NCI-H82 treated with DMSO at 0.1 percent for 48 hours (cell line): Measurements from ENCODE around the gene IL13RA2.

Experiments
- DNase-seq: peaks from one replicate; lab custom pipeline; 2025; ENCODE audit not compliant: unreplicated experiment; lab: John Stamatoyannopoulos, UW

Gene IL13RA2, protein sequence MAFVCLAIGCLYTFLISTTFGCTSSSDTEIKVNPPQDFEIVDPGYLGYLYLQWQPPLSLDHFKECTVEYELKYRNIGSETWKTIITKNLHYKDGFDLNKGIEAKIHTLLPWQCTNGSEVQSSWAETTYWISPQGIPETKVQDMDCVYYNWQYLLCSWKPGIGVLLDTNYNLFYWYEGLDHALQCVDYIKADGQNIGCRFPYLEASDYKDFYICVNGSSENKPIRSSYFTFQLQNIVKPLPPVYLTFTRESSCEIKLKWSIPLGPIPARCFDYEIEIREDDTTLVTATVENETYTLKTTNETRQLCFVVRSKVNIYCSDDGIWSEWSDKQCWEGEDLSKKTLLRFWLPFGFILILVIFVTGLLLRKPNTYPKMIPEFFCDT

DNA sequence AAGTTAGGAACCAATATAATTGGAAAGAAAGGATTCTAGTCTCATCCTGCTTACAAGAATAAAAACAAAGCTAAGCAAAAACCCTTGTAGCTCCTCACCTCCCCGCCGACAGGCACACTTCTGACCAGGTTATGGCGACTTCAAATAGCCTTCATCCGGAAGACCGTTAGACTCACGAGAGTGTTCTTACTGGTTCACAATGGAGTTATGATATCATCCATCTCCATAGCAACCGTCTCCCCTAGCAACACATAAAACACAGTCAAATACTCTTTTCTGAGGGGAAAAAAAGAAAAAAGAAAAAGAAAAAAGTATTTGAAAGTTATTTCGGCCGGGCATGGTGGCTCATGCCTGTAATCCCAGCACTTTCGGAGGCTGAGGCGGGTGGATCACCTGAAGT is at the start of gene IL13RA2:
TSS of gene IL13RA2 (minus strand) at position 162 of the 400 bp plus-strand sequence. CDS start 347 bp downstream, outside the sequence.
- no peak for DNase-seq

DNA sequence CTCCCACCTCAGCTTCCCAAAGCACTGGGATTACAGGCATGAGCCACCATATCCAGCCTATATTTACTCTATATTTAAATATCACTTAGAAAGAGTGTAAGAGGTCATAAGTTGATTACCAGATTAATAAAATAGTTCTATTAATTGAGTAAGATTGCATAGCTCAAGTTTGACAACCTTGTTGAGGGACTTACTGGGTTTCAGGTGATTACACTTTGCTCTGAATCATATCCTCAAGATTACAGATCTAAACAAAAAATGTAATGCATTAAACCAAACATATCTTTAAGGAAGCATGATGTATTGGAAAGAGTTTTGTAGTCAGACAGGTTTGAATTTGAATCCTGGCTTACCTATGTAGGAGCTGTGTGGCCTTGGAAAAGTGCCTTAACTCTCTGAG is 47.9 kb upstream of the IL13RA2 start:
- no peak for DNase-seq

DNA sequence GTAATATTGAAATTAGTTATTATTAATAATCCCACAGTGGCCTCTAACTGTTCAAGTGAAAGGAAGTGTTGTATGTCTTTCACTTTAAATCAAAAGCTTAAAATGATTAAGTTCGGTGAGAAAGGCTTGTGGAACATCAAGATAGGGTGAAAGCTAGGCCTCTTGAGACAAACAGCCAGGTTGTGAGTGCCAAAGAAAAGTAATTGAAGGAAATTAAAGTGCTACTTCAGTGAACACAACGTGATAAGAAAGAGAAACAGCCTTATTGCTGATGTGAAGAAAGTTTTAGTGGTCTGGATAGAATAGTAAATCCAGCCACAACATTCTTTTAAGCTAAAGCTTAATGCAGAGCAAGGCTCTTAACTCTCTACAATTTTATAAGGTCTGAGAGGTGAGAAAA is 42.6 kb upstream of the IL13RA2 start:
- DNase-seq, result no peak

DNA sequence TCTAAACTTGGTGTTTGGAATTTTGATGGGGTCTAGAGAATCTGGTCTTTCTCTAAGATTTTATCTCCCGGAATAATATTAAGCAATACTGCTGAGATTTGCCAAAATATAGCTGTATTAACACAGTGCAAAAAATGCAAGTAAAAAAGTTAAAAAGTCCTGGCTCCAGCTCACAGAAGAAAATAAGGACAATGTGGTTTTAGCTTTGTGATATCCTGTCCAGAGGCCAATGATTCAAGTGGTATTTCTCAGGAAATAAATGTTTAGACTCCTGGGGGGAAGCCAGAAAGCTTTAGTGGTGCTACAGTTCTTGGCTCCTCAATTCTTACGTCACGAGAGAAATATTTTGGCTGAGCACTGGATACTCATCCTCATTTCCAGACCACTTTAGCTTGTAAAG is 40.9 kb upstream of the IL13RA2 start:
- DNase-seq, result no peak

DNA sequence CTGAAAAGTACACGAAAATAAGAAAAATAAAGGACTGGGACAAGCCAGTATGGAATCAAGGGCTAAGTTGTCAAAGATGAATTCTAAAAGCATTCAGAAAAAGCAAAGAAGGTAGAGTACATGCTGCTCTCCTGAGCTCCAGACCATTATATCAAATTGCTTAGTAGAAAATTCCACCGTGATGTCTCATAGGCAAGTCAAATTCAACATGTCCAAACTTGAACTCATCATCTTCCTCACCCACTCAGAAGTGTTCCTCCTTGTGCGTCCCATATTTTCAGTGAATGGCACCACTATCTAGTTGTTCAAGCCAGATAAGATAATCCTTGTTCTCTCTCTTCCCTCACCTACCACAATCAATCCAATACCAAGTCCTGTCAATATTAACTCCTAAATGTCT is 37.5 kb upstream of the IL13RA2 start:
- no peak for DNase-seq

DNA sequence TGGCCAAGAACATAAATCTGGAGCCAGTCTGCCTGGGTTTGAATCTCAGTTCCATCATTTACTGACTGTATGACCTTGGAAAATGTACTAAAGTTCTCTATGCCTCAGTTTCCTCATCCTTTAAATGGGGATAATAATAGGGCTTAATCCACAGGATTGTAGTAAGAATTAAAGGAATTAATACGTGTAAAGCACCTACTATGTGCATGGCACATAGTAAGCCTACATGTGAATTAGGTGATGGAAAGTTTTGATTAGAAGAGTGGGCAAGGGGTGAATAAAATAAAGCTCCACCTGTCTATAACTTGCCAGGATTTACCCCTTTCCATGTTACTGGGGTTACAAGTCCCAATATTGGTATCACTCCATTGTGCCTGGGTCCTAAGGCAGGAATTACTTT is 35.8 kb upstream of the IL13RA2 start:
- no peak for DNase-seq

DNA sequence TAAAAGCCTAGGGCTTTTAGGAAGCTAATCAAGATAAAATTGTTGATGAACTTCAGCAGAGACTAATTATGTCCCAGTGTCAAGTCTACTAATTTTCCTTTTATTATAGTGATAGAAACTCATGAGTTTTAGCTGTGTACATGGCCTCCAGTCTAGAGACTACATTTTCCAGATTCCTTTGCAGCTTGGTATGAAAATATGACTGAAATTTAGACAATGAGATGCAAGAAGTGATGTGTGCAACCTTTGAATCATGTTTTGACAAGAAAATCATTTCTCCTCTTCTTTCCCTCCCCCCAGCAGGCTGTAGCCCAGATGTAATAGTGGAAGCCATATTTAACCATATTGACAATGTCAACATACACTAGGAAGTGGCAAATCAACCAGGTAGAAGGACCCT is 30.3 kb upstream of the IL13RA2 start:
- no peak for DNase-seq

DNA sequence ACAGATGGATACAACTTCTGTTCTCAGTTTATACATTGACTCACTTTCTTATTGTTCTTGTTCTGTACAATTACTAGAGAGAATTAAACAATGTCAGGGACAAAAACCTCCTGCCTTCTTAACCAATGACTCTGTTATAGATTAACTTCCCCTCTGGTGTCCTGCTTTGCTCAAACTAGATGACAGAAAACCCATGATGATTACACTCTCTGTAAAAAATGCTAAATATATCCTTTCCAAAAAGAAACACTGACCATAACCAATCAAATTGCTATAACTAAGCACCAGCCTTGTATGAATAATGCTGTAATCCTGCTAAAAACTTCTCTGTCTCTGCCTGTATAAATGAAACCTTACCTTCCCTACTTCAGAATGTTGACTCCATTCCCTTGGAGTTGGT is 29.8 kb upstream of the IL13RA2 start:
- no peak for DNase-seq

DNA sequence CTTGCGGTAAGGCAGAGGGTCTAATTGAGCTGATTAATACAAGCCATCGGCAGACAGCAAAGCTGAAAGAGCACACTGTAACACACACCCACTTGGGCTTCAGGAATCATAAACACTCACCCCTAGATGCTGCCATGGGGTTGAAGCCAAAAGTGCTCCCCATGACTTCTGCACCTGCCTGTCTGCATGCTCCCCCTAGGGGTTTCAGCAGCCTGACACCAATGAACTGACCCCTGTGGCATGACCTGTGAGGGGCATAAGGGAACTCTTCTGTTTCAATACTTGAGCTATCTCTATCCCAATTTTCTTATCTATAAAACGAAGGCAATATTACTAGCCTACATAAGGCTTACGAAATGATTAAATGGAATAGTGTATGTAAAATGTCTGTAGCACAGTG is 23.0 kb upstream of the IL13RA2 start:
- DNase-seq, result no peak

DNA sequence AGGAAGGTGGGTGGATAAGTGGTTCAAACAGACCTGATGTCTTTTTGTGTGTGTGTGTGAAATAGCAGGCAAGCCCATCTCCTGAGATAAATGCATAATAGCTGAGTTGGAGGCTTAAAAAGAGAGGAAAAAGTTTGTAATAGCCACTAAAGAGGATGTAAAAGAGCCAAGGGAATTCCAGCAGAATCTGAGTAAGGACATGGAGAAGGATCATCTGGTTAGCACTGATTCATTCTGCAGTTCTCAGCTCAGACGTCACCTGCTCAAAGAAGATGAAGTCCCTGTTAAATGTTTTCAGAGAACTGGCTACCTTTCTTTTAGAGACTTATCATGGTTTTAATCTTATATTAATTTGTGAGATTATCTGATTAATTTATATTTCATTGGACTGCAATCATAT is 21.0 kb upstream of the IL13RA2 start:
- no peak for DNase-seq

DNA sequence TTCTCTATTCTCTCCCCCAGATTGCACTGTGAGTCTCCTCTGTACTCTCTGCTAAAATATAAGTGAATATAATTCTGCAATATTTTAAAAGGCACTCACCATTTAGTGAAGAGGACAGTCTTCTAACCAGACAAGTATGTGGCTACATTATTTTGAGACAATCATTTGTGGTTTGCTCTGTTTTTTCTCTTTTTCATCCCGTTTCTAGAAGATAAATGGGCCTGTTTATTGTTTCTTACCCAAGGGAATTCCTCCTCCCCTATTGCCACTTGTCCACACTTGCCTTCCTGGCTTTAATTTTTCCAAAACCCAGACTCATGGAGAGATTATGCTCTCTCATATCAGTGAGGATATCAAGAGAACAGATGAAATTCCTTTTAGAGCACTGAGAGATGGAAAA is 18.6 kb upstream of the IL13RA2 start:
- DNase-seq, result no peak

DNA sequence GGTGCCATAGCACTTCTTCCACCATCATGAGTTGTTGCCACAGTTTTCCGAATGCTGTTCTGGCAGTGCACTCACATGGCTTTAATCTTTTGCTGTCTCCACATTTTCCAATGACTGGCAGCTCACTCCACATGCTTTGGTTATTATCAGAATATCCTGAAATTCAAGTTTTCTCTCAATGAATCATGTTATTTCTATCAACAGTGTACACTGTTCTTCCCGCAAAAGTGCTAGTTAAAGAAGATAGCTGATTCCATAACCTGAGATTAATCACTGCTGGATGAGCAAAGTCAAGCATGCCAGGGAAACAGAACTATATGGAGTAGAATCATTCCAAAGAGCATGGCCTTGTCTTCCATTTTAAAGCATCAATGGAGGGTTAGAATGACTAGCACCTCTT is 14.6 kb upstream of the IL13RA2 start:
- no peak for DNase-seq

DNA sequence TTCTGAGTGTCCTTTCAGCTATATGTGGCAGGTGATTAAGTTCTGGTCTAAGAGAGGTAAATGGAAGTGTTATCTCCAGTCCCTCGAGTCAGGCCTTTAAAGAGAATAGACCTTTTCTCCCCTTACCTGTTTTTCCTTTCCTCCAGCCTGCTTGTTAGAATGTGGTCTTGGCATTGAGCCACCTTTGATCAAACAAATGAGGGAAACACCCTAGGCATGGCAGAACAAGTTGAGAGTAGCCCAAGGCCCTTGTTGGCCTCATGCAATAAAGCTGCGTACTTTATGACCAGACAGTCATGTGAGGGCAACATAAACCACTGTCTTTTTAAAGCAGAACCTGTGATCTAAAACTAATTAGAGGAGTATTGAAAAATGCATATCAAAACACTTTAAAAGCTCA is 13.2 kb upstream of the IL13RA2 start:
- DNase-seq, result no peak

DNA sequence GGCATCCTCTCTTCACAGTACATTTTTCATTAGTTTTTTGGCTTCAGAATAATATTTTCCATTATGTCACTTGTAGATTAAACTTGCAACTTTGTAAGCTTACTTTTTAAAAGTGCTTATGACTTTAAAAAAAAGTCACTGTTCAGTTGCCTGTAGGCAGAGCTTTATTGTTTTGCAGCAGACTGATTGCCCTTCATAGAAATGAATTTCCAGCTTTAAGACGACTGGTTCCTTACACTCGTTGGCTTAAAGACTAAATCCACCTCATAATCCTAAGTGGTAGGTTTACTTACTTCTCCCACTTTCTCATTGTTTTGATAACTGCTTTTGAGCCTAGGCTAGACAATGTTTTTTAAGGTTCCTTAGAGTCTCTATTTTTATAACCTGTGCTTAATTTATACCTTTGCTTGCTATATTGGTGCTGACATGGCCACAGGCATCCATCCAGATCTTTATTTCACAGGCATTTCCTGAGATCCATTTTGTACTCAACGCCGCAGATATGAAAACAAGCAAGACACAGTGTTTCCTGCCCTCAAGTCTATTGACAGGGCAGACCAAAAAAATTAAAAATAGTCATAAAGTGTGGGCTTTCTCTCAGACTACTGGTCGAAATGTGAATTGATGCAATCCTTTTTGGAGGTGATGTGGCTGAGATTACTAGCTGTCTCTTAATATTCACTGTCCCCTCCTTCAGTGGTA is 12.6 kb upstream of the IL13RA2 start:
- DNase-seq, result no peak

DNA sequence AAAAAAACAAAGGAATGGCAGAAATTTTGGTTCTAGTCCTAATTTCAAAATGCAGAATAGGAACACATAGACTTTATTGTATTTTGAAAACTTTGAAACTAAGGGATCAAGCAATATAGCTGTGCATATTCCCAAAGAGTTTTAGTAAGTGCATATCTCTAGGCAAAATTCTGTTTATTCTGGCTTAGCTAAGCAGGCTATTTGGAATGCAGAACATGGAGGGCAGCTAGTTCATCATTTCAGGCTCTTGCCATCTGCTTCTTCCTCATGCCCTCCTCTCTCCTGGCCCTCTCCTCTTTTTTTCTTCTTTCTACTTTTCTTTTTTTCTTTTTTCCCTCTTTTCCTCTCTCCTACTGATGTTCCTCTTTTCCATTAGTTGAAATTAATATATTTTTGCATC is 12.0 kb upstream of the IL13RA2 start:
- DNase-seq, result no peak

DNA sequence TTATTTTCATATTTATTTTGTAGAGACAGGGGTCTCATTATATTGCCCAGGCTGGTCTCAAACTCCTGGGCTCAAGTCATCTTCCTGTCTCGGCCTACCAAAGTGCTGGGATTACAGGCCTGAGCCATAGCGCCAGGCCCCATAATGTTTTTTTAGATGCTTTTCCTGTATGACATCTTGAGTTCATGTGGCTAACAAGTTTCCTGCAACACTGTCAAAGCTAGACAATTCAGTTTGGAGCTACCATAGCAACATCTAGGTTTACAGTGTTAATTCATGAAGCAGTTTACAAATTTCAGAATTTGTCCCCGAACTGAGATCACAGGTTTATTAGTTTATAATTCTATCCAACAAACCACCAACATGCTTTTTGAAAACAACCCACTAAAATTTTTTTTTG is 6.4 kb upstream of the IL13RA2 start:
- no peak for DNase-seq

DNA sequence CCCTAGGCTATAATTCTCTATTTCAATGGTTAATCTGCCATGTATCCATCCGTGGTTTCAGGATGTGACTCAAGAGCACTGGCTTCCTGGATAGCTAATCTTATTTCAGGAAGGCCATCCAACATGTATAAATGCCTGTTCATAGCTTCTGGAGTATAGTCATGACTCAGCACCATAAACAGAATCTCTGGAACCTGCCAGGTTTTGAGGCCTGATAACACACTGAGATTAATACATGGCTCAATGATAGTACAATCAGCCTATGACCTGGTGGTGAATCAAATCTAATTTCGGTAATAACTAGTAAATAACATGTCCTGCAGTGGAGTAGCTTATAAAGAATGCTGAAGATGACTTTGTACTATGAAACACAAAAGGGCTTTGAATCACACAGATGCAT is 5.7 kb upstream of the IL13RA2 start:
- DNase-seq, result no peak

DNA sequence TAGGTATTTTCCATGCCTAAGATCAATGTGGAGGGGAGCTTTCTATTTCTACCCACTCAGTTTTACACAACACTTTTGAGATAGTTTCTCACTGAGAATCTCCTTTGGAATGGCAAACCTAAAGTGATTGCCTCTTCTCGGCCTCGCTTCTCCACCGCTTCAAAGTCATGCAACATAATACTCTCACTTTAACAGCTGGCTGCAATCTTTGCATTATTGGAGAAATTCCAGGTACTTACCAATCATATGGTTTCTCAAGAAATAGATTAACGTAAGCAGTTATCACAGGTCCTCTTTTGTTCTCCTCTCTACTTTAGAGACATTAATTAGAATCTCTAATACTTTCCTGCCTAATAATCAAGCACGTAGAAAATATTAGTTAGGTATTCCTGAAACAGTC is 3.7 kb upstream of the IL13RA2 start:
- DNase-seq, result no peak

DNA sequence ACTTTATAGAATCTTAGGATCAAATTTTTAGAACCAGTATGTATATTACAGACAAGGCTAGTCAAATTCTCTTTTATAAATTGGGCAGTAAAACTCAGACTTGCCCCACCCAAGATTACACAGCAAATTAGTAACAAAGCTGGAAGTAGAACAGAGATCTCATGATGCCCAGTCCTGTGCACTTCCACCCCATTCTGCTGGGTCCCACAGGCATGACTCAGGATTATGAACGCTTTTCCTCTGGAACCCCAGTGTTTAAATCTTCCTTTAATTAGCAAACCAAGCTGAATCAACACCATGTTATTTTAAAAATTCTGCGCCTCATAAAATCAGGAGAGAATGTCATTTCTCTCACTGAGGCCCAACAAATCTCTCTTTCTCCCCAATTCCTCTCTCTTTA is 1.5 kb upstream of the IL13RA2 start:
- no peak for DNase-seq

DNA sequence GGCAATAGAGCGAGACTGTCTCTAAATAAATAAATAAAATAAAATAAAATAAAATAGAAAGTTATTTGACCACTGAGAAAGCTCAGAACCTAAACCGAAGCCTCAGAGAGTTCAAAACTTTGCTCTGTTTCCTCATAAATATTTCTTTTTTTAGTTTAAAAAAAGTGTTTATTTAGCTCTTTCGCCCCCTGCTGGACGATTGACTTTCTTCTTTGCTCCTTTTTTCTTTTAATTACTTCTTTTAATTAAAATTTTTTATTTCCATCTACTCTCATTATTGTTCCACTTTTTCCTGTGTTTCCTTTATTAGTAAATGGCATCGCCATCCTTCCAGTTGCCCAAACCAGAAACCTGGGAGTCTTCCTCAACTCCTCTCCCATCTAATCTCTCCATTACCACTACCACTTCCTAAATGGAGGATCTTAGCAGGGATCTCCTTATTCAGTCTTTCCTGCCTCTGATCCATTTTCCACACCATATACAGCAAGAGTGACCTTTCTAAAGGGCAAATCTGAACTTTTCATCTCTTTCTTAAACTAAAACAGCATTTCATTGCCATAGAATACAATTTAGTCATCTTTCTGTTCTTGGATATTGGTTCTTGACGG is 728 bp upstream of the IL13RA2 start:
- DNase-seq, result no peak

DNA sequence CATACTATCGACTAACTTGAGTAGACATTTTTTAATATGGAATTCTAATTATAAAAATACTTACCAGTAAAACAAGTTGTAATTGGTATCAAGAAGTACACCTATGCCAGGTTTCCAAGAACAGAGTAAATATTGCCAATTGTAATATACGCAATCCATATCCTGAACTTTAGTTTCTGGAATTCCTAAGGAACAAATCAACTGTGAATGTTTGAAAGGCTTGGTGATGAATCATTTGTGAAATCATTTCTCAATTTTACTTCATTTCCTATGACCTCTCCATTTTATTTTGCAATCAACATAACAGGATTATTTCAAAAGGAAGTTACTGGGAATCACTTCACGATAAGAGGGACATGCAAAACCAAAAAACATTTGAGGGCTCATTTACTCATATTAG is 3.7 kb downstream of the IL13RA2 start:
- DNase-seq, result no peak

DNA sequence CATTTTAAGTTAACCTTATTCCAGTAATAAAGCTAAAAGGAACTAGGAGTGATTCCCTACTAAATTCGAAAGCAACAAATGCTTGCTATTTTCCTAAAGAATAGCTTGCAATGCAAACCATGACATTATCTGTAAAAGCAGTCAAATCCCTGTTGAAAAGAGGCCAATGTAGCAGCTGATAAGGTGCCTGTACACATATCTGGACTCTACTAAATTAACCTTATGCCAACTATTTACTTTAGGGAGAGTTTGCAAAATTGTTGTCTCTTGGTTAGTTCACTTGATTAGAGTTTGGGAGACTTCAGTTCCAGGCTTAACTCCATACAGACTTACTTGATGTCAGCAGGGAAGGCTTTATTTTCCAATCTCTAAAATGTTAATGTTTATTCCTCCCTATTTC is 6.0 kb downstream of the IL13RA2 start:
- no peak for DNase-seq
